Upper lobe of right lung (tissue), 1 donor: Measurements from ENCODE around the gene PRSS33. TPM values are rescaled to one million over a fixed set of nuclear protein-coding genes. Genes with fewer than 3 reads are reported as not detected.
A peak's percentile ranks its signal among the peaks of the same experiment; 100 is the strongest.

Source experiments
- ATAC-seq: fragments of 200-7000 bp; cut with Tn5 transposase; one replicate; pipeline ENCODE4 v1.9.1; 2020; ENCODE audit warnings: mild to moderate bottlenecking, moderate library complexity
- DNase-seq: peaks from one replicate; pipeline ENCODE4 v3.0.0-alpha.2; 2020
- H3K27ac ChIP-seq: fragments of 200-600 bp; one replicate; pipeline ENCODE4 v1.8.0; 2022
- H3K27me3 ChIP-seq: fragments of 200-600 bp; one replicate; pipeline ENCODE4 v1.8.0; 2022; ENCODE audit warnings: mild to moderate bottlenecking
- H3K36me3 ChIP-seq: fragments of 200-600 bp; one replicate; pipeline ENCODE4 v1.8.0; 2022
- H3K4me1 ChIP-seq: fragments of 200-600 bp; one replicate; pipeline ENCODE4 v1.8.0; 2022
- H3K4me3 ChIP-seq: fragments of 200-600 bp; one replicate; pipeline ENCODE4 v1.8.0; 2022; ENCODE audit warnings: mild to moderate bottlenecking
- H3K9me3 ChIP-seq: fragments of 200-600 bp; one replicate; pipeline ENCODE4 v1.8.0; 2022
- CTCF ChIP-seq: fragments of 200-600 bp; IDR thresholded peaks from one replicate; pipeline ENCODE4 v1.8.0; 2022; ENCODE audit warnings: antibody characterized with exemption
- intact Hi-C: fragments of 100-400 bp; cut with DNase I; formaldehyde crosslinking; loops from one replicate; pipeline ENCODE4 v1.11.0; 2022
- total RNA-seq: library from RNA; stranded (reverse); fragmentation: NEBNext Ultra II Directional; extraction: Animal tissue kit (Norgen Biotek cat#: 25700); gene quantifications from one replicate; pipeline ENCODE4 v1.2.1, GENCODE V29; 2021
- donor health status: DM: no; HTN: yes; CAD: no; lungs with severe emphysema.

PRSS33 gene
- total RNA-seq, 1 donor from 2014 or later = not detected

- H3K36me3 ChIP-seq = no peaks in the 10 kb centered on the region
- ATAC-seq (no peak), DNase-seq (peak; percentile 53)
- intact Hi-C loops = no loop called here
- H3K4me3 ChIP-seq = no peak overlapping the region
- H3K27ac ChIP-seq = no peak overlapping the region
- no peaks in the 10 kb centered on the region for H3K27me3 ChIP-seq
- no peak for TF ChIP-seq CTCF
- H3K9me3 ChIP-seq = no peaks in the 10 kb centered on the region
- peaks cover 6% of the 10 kb centered on the region for H3K4me1 ChIP-seq
Observed at GRCh38 chr16:2831203-2831602, 43.8 kb upstream of the PRSS33 start.

GRCh38 chr16:2830355-2830695 lies 43.0 kb upstream of the PRSS33 start:
- no peak overlapping the region for H3K4me3 ChIP-seq
- H3K9me3 ChIP-seq = no peaks in the 10 kb centered on the region
- no peak for TF ChIP-seq CTCF
- no peak for ATAC-seq
- H3K36me3 ChIP-seq = no peaks in the 10 kb centered on the region
- no peak overlapping the region for H3K27ac ChIP-seq
- peak; percentile 47 for DNase-seq
- intact Hi-C loops = no loop called here
- H3K4me1 ChIP-seq = peaks cover 6% of the 10 kb centered on the region
- no peaks in the 10 kb centered on the region for H3K27me3 ChIP-seq

GRCh38 chr16:2829501-2830354 lies 42.4 kb upstream of the PRSS33 start, which contains the start of gene ZG16B:
Gene ZG16B (plus strand): TSS chr16:2830303. CDS start chr16:2830442, 139 bp downstream.
- Histone ChIP-seq H3K36me3 (no peaks in the 10 kb centered on the region), H3K27me3 (no peaks in the 10 kb centered on the region), H3K4me1 (peaks cover 6% of the 10 kb centered on the region), H3K27ac (no peak within 1 kb of the TSS), H3K9me3 (no peaks in the 10 kb centered on the region), H3K4me3 (no peak within 1 kb of the TSS)
- ATAC-seq = no peak
- DNase-seq = peak; percentile 56
- no peak for TF ChIP-seq CTCF
- intact Hi-C loops = no loop called here

- intact Hi-C loops = no loop called here
- Histone ChIP-seq H3K4me3 (no peak overlapping the region), H3K36me3 (no peaks in the 10 kb centered on the region), H3K27me3 (no peaks in the 10 kb centered on the region), H3K9me3 (no peaks in the 10 kb centered on the region), H3K4me1 (peaks cover 6% of the 10 kb centered on the region), H3K27ac (no peak overlapping the region)
- no peak for TF ChIP-seq CTCF
- DNase-seq (peak; percentile 52), ATAC-seq (no peak)
Observed at GRCh38 chr16:2828876-2829430, 41.6 kb upstream of the PRSS33 start.

- H3K9me3 ChIP-seq = no peaks in the 10 kb centered on the region
- H3K27me3 ChIP-seq = no peaks in the 10 kb centered on the region
- H3K4me3 ChIP-seq = no peak overlapping the region
- H3K27ac ChIP-seq = no peak overlapping the region
- no peaks in the 10 kb centered on the region for H3K36me3 ChIP-seq
- intact Hi-C loops = no loop called here
- ATAC-seq (no peak), DNase-seq (peak; percentile 46)
- peaks cover 6% of the 10 kb centered on the region for H3K4me1 ChIP-seq
- TF ChIP-seq CTCF = no peak
Observed at GRCh38 chr16:2828521-2828840, 41.1 kb upstream of the PRSS33 start.
